Inflammatory macrophage (primary cell): ENCODE data around the gene GALNT17.

Experiments
- DNase-seq, 2 donors: peaks; one replicate each; pipeline ENCODE4 v3.0.0-alpha.2; 2020 to 2022

GALNT17 gene

DNA sequence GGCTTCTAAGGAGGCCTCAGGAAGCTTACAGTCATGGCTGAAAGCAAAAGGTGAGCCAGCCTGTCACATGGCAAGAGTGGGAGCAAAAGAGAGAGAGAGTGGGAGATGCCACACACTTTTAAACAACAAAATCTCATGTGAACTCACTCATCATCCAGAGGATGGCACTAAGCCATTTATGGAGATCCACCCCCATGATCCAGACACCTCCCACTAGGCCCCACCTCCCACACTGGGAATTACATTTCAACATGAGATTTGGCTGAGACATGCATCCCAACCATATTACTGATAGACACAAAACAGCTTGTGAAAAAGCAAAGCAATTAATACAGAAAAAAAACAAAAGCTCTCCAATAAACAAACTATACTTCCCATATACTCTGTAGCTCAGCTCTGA lies 210.3 kb downstream of the GALNT17 start:
- DNase-seq: no peak

DNA sequence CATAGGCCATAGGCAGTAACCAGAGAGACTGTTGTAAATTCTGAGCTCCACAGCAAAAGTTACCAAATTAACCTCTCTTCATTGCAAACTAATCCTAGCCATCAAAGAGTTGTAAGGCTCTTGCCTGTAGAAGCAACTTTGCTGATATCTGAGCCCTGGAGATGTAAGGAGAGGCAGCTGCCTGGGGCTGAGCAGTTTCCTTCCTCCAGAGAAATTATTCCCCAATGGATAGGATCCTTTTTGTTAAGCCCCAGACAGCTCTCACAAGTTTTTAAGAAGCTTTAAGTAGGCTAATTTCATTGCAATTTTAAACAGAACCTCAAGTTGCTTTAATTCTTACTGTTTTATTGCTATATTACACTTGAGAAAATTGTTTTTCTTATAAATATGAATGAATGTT lies 211.1 kb downstream of the GALNT17 start:
- DNase-seq: no peak

DNA sequence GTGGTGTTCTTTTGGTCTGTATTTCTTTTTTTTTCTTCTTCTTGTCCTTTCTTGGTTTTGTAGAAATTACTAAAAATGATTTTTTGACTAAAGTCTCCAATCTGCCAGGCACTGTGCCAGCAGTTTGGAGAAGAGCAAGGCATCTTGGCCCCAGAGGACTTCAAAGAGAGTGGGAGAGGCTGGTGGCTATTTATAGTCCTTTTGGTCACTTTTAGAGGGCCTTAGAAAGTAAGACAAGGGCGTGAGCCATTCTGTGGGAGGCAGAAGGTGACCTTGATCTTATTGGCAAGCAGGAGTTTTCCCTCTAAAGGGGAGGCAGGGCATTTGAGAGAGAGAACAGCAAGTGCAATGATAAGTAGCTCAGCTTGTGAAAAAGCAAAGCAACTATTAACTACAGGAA lies 211.9 kb downstream of the GALNT17 start:
- DNase-seq: no peak

DNA sequence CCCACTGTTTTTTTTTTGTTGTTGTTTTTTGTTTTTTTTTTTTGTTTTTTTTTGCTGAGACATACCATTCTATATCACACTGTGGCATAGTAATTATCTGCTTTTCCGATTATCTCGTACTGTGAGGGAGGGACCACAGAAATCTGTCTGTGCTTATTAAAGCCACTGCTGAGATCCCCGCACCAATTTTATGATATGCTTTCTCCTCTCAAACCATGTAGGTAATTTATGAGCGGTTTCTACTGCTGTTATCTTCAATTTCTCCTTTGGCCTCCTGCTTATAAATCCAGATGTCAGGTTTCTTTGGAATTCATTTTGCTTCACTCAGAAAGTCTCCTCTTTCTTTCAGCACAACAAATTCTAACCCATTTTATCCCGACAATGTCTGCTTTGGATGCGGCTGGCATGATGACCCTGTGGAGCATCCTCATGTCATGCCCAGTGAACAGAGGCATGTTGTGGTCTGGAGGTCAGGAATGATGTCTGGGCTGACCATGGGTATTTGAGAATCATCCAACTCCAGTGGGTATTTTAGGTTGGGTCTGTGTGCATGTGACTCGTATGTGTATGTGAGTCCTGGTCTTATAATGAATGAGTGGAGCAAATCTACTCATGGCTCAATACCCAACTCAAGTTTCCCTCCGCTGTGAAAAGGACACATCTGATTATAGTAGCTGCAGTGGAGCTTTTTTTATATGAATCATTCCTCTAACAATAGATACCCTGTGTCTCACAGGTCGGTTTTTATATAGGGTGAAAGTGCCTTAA lies 213.4 kb downstream of the GALNT17 start:
- no peak for DNase-seq

DNA sequence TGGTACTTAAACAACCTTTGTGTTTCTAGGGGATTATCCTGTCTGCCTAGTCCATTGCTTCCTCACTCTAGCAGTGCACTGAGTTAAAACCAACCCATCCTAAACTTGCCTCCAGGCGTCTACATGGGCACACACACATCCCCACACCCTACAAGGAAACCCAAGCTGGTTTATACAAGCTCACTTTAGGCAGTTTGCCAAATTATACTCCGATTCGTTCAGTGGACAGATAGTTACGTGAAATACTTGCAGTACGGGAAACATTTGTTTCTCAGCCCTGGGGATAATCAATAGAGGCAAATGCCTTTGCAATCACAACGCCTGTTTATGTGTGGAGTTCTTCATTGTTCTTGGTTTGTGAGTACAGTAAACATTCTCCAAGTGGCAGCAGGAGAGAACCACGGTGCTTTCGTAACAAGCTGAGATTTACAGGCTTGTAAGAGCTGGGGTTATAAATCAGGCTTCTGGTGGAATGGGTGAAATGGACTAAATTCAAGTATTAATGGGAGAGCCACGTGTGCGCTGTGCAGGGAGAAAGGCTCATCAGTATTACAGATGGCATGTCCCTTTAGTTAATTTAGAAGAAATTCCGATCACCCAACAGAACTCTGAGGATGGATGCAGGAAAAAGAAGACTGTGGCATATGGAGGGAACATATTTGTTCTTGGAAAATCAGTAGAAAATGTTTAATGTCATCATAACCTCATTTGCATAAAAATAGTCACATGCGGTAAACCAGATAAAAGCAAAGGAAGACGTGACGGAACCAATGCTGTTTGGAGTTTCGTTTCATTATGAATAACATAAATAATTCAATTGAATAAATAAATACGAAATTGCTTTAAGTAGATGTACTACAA lies 217.1 kb downstream of the GALNT17 start:
- no peak for DNase-seq

DNA sequence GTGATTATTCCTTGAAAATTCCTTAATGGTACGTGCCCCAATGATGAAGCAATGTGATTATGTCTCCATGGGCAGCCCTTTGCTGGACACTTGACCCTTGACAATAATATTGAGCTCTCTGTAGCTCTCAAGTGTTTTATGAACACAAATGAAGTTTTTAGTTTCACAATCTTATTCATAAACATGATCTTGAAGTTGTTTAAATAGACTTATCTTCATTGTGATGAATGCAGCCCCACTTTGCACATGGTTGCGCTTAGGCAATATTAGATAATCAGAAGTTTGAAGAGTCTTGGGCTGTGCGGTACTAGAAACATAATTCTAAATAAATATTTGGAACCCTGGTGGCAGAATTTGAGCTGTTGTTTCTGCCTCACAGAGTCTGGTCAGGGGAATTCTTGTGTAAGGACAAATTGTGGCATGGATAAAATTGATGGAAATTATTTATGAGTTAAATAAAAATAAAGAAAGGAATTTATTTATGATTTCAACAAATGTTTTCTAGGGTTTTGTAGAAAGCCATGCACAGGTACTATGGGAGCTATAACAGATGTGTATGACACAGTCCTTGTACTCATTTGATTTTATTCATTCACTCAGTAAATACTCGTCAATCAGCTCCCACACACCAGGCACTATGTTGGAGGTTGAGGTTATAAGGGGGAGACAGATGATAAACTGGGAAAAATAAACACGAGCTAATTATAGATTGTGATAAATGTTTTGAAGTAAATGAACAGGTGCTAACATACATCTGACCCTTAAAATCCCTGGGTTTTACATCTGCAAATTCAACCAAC lies 217.9 kb downstream of the GALNT17 start:
- no peak for DNase-seq

DNA sequence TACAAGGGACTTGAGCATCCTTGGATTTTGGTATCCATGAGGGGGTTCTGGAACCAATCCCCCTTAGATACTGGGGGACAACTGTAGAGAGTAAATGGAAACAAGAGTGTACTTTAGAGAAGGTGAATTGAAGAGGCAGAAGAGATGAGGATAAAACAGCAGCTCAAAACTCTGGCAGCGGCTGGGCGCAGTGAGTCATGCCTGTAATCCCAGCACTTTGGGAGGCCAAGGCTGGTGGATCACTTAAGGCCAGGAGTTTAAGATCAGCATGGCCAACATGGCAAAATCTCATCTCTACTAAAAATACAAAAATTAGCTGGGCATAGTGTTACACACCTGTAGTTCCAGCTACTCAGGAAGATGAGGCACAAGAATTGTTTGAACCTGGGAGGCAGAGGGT lies 218.7 kb downstream of the GALNT17 start:
- DNase-seq: no peak

DNA sequence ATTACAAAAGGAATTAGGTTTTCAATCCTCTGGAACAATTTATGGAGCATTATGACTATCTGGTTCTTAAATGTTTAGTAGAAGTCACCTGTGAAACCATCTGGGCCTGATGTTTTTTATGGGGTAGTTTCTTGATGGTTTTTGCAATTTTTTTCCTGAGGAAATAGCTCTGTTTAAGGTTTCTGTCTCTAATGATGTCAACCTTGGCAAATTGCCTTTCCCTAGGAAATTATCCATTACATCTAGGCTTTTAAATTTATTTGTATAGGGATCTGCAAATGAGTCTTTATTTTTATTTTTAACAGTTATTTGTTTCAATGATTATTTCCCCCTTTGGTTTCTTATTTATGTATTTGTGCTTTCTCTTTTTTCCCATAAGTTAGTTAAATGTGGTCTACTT lies 222.8 kb downstream of the GALNT17 start:
- DNase-seq: no peak

DNA sequence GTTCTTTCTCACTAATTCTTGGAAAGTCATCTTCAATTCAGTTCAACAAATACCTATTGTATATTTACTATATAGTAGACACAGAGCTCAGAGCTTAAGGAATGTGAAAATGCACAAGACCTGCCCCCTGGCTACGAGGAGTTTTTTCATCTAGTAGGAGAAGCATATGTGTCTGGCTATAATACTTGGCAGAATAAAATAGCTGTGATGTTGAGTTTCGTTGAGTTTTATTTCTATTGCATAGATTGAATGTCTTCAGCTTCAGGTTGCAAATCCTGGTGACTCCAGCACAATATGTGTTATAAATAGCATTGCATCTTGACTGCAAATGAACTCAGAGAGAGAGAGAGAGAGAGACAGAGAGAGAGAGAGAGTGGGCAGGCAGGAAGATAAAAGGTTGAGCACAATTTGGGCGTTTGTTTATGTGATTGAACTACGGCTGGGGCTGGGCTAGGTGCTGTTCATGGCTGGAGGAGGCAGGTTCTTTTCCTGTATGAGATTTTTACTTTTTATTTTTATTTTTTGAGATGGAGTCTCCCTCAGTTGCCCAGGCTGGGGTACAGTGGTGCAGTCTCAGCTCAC lies 229.6 kb downstream of the GALNT17 start:
- DNase-seq: no peak

DNA sequence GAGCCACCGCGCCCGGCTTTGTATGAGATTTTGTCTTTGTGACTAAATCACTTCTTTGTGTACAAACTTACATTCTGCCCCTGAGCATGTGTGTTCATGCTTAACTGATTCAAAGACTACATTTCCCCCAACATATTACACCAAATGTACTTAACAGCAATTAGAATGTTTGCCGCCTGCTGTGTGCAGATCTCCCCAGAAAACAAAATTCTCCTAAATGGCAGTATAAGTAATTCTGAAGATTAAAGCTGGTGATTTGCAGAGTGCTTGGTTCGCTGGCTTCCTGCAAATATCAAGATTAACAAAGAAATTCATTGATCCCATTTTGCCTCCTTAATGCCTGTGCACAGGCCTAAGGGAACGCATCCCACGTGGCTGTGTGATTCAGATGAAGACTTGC lies 230.3 kb downstream of the GALNT17 start:
- no peak for DNase-seq

DNA sequence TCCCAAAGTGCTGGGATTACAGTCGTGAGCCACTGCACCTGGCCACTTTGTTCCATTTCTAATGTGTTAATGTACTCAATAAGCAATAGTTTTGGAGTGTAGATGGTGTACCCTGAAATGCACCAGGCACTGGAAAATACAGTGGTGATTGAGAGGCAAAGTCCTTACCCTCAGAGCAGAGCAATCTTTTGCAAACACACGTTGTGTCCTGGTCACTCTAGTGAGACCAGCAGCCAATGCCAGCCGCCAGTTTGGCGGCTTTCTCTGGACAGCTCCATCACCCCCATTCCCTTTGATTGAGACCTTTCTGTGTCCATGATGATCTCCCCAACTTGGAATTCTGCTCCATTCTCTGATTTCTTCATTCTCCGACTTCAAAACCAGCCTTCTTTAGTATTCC lies 231.3 kb downstream of the GALNT17 start:
- no peak for DNase-seq

DNA sequence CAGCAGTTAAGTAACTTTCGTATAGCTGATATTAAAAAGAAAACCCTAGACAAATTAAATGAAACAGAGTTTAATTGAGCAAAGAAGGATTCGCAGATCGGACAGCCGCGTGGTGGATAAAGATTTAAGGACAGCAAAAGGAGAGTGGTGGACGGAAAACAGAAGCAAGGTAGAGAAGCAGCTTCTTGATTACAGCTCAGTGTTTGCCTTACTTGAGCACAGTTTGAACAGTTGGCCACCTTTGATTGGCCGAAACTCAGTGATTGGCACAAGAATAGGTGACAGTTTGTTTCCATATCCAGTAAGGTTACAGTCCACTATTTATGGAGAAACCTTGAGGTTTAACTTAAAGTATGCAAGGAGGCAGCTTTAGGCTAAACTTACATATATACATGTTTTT lies 231.7 kb downstream of the GALNT17 start:
- DNase-seq: no peak

DNA sequence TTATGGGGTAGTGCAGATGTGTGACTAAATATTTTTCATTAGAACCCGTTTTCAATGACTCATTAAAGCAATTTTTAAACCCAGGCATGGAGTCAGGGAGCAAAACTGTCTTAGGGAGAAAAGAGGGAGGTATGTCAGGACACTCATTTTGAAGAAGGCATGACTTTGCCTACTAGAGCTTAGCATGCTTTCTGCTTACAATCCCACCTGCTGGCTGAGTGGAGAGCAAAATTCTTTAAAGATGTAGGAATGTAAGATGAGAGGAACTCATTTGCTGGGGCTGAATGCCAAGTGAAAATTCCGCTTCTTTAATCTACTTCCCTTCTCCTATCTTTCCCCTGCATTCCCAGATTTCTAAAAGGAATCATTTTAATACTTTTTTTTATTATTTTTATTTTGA lies 232.6 kb downstream of the GALNT17 start:
- DNase-seq: no peak

DNA sequence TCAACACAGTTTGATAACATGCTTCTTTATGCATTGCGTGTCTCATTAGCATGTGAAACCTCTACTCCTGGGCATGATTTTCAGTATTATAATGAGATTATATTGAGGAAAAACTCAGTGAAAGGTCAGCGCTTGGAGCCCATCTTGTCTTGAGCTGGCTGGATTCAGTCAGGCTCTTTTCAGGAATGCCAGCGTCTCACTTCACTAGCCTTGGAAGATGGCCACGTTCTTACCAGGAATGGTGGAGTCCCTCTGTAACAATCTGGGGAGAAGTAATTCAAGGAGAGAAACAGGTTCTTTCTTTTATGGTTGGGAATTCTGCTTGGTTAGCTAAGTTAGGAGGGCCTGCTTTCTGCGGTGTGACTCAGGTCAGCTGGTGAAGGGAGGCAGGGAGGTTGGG lies 241.0 kb downstream of the GALNT17 start:
- no peak for DNase-seq

DNA sequence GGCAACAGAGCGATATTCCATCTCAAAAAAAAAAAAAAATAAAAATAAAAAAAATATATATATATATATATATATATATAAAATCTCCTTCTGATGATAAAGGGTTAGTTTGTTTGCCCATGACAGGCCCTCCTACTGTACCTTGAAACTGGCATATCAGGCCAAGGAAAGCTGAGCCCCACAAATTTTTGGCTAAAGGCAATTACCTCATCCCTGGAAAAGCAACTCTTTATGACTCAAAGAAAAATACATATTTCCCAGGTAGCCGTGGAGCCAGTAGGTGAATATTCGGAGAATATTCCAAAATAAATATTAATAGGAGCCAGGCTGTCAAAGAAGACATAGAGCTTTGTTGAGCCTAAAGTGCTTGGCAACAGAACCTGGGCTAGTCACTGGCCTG lies 245.1 kb downstream of the GALNT17 start:
- no peak for DNase-seq

DNA sequence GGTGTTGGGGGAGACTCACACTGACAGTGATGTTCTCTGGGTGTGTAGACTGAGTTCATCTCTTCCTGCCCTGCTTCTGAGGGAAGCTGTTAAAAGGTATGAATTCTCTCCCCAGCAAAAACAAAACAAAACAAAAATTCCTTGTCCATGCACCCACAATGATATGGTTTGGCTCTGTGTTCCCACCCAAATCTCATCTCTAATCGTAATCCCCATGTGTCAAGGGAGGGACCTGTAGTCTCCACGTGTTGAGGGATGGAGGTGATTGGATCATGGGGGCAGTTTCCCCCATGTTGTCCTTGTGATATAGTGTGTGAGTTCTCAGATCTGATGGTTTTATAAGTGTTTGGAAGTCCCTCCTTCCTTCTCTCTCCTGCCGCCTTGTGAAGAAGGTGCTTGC lies 245.5 kb downstream of the GALNT17 start:
- no peak for DNase-seq

DNA sequence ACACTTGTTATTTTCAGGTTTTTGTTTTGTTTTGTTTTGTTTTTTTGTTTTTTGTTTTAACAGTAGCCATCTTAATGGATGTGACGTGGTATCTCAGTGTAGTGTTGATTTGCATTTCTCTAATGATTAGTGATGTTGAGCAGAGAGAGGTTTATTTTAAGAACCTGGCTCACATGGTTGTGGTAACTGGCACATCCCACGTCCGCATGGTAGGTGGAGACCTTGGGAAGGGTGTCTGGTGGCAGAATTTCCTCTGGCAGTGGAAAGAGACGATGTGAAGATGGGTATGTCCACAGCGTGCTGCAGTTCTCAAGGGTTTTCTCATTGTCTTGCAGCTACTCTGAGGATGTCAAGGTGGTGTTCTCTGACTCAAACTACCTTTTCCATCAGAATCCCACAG lies 252.2 kb downstream of the GALNT17 start:
- DNase-seq: no peak

DNA sequence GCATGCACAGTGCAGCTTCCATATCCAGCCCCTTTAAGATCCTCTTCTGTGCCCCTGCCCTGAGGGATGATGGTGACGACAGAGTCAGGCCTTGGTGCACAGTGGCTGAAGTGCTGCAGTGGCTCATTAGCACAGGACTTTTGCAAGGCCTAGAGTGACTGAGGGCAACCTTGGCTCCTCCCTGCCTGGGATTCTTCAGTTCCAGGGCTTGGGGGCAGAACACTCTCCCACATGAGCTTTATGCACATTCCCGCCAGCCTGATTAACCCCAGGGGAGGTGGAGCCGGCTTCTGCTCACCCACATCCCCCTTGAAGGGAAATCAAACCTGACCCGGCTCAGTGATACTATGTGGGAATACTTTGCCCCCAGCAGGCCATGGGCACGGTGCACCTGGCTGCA lies 253.4 kb downstream of the GALNT17 start:
- no peak for DNase-seq

DNA sequence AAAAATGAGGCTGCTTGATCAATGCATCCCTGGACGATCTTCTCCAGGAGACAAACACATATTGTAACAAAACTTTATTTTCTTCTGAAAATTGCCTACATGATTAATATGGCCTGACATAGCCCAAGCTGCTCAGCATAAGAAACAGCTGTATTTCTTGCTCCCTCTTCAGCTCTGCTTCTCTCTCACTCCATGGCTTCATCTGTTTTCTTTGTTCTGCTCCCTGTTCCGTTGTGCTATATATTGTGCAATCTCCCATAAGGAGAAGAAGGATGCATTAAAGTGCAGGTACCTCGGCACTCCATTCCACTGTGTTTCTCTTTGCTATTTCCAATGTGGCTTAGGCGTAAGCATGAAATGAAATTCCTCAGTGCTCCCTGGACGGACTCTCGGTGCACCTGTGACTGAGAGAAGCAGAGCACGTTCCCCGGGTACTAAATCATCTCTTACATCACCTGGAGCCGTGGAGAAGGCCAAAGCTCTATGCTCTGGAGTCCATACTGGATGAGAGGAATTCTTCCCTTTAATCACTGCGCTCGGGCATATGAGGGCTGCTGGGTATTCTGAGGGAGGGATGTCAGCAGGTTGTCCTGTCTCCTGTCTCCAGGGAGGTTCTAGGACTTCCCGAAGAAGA lies 254.3 kb downstream of the GALNT17 start:
- DNase-seq: no peak

DNA sequence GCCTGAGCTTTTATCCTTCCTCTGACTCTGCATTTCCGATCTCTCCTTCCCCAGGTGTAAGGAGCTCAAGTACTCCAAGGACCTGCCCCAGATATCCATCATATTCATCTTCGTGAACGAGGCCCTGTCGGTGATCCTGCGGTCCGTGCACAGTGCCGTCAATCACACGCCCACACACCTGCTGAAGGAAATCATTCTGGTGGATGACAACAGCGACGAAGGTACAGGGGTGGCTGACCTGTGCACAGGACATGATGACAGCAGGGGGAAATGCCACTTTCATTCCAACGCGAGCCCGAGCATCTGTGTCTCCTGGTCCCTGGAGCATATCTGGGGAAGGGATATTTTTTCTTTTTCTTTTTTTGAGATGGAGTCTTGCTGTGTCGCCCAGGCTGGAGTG lies 256.2 kb downstream of the GALNT17 start:
- no peak for DNase-seq

DNA sequence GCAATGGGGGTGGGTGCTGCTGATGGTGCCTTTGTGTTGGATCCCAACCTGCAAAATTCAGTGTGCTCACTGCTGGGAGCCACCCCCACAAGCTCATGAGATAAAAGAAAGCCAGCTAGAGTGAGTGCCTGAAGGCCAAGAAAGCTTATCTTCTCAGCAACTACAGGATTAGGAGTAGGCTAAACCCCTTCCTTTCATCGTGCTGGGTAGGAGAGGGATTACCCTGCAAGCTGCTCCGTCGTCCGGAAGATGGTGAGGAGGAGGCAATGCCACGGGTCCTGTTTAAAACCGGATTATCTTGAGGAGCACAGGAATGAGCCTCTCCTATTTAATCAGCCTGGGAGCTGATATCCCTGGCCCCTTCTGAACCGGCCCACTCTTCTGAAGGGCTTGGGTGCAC lies 258.0 kb downstream of the GALNT17 start:
- no peak for DNase-seq

DNA sequence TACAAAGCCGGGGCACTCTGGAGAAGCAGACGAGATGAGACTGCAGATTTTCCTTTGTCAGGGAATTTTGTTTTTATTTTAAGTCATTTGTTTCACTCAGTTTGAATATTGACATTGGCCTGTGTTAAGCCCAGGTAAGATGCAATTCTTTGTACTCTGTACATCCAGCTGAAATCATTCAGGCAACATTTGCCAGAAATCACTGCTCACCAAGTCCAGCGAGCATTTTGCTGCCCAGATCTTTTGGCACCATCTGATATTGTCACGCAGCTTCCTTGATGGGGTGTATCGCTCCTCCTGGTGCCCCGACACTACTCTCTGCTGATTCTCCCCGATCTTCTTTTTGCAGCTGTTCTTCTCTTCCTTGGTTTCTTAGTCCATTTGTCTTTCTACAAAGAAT lies 261.7 kb downstream of the GALNT17 start:
- no peak for DNase-seq

DNA sequence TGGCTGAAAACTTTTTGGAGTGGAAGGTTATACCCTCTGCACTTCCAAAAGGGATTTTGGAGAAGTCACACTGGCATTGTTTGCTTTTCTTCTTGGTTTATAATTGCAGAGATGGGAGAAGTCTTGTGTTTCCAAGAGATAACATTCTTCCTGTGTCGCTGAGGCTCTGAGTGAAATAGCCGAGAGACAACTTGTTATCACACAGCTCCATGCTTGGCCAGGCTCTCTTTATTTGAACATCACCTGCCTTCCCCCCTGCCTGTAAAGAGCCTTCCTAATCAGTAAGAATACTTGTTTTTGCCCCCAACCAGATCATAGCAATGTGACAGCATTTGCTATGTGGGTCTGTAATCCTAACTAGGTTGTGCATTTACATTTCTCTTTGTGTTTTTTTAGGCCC lies 270.7 kb downstream of the GALNT17 start:
- DNase-seq: no peak
